CD4-positive, alpha-beta T cell (primary cell): ENCODE measurements around the gene SSBP3. TPM values are rescaled to one million over a fixed set of nuclear protein-coding genes. Genes with fewer than 3 reads are reported as not detected.

ENCODE experiments used
- ATAC-seq: fragments of 200-7000 bp; cut with Tn5 transposase; one replicate; pipeline ENCODE4 v1.10.0; 2022; ENCODE audit warnings: mild to moderate bottlenecking; ENCODE audit not compliant: poor library complexity
- CTCF ChIA-PET: fragments of 350-600 bp; sonication (Branson Sonifier 250); formaldehyde crosslinking; loops from one replicate; lab custom pipeline; 2021; ENCODE audit warnings: antibody characterized with exemption, inconsistent platforms; lab: Charles Lee
- POLR2A ChIA-PET: fragments of 350-600 bp; sonication (Branson Sonifier 250); formaldehyde crosslinking; loops from one replicate; lab custom pipeline; 2021; ENCODE audit warnings: antibody characterized with exemption, inconsistent platforms; lab: Charles Lee
- DNase-seq, 14 experiments: peaks; one replicate each; pipeline ENCODE4 v3.0.0-alpha.2; 2013 to 2020; ENCODE audit warnings: mixed read lengths in 2 of 14
- H3K27ac ChIP-seq, 2 donors: one replicate each; pipeline versions ENCODE4 v1.5.1 to v1.7.0; 2013; ENCODE audit warnings: low read length in 2 of 2, low read depth in 1 of 2, mild to moderate bottlenecking in 1 of 2
- H3K27me3 ChIP-seq, 2 experiments: 1 replicate in 1 of 2; 2 replicates in 1 of 2; pipeline versions ENCODE4 v1.6.1 to v1.7.0; 2013; ENCODE audit warnings: low read length in 2 of 2, control low read depth in 1 of 2, mild to moderate bottlenecking in 1 of 2, moderate library complexity in 1 of 2; ENCODE audit not compliant: insufficient read depth in 2 of 2, control insufficient read depth in 1 of 2
- H3K36me3 ChIP-seq: one replicate; pipeline ENCODE4 v1.6.1; 2013; ENCODE audit warnings: low read length, control low read depth; ENCODE audit not compliant: insufficient read depth
- H3K4me1 ChIP-seq: one replicate; pipeline ENCODE4 v1.6.1; 2013; ENCODE audit warnings: low read length, control low read depth; ENCODE audit not compliant: insufficient read depth
- H3K4me3 ChIP-seq: one replicate; pipeline ENCODE4 v1.5.1; 2013; ENCODE audit warnings: mild to moderate bottlenecking, low read length, moderate library complexity
- H3K9me3 ChIP-seq, 2 experiments: 1 replicate in 1 of 2; 2 replicates in 1 of 2; pipeline versions ENCODE4 v1.6.1 to v1.7.0; 2013; ENCODE audit warnings: low read length in 2 of 2, mild to moderate bottlenecking in 2 of 2, control low read depth in 1 of 2, moderate library complexity in 1 of 2; ENCODE audit not compliant: control insufficient read depth in 1 of 2, insufficient read depth in 1 of 2
- H3K27ac Mint-ChIP-seq: one replicate; pipeline ENCODE4 v1.8.0; 2020; ENCODE audit warnings: mixed read lengths
- H3K27me3 Mint-ChIP-seq: one replicate; pipeline ENCODE4 v1.8.0; 2021; ENCODE audit warnings: mixed read lengths
- H3K36me3 Mint-ChIP-seq: one replicate; pipeline ENCODE4 v1.8.0; 2021; ENCODE audit warnings: low read depth, mixed read lengths
- H3K4me1 Mint-ChIP-seq: one replicate; pipeline ENCODE4 v1.8.0; 2021; ENCODE audit warnings: low read depth, mixed read lengths
- H3K4me3 Mint-ChIP-seq: one replicate; pipeline ENCODE4 v1.8.0; 2020; ENCODE audit warnings: mild to moderate bottlenecking, mixed read lengths
- H3K9me3 Mint-ChIP-seq: one replicate; pipeline ENCODE4 v1.8.0; 2020; ENCODE audit warnings: mixed read lengths
- intact Hi-C, 2 experiments: fragments of 100-400 bp; cut with DNase I in 1 of 2; cut with micrococcal nuclease in 1 of 2; formaldehyde crosslinking; loops; one replicate each; pipeline versions ENCODE4 v1.15.1 to v1.9.0; 2023 to 2025; cut with DNase I, micrococcal nuclease
- total RNA-seq, 174 experiments: library from RNA in 2 of 174; stranded (reverse) in 2 of 174; gene quantifications; one replicate each; pipeline ENCODE4 v1.2.3 and lab custom pipeline; 2021 to 2026
- TF ChIP-seq, protein P1 (sequence below): fragments of 200-600 bp; IDR thresholded peaks from one replicate; pipeline ENCODE4 v1.8.0; 2022; ENCODE audit warnings: antibody characterized with exemption, mild to moderate bottlenecking

SSBP3 gene
- total RNA-seq, 2 experiments from 2014 or later, result 50.6 to 52.4 TPM

DNA sequence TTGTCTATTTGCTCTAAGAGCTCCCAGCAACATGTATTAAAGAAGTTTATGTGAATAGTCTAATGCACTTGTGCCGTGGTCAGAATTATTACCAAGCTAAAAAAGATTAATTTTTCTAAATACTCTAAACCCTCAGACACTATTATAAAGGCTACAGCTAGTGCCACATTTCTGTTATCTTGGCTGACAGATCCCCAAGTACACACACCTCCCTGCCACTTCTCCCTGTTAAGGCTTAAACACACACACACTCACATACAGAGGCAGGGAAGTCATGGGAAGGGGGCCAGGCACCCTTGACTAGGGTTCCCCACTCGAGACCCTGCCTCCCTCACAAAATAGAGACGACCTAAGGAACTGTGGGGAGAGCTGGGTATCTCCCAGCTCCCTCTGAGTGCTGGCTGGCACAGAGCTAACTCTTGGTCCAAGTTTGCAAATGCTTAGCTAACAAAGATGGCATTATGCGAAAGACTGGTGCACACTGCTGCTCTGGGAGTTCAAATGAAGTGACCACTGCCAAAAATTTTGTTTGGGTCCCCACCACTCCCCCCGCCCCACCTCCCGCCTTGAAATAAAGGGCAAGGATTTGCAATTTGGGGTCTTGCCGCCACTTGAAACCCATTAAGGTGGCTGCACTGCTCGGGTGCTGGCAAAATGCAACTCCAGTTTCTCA, 9.8 kb downstream of the SSBP3 start:
- H3K9me3 ChIP-seq, result no peaks in the 10 kb centered on the region
- Mint-ChIP-seq H3K9me3 (no peaks in the 10 kb centered on the region), H3K36me3 (peaks cover 92% of the 10 kb centered on the region), H3K4me3 (no peak overlapping the region), H3K4me1 (peaks cover 56% of the 10 kb centered on the region), H3K27ac (no peak overlapping the region), H3K27me3 (no peaks in the 10 kb centered on the region)
- H3K4me3 ChIP-seq, result no peak overlapping the region
- no peak for DNase-seq
- CTCF ChIA-PET, result interaction anchor here (1.3 kb wide), 1 partner anchor 93 kb away, joined by 3 read pairs; no protein-coding TSS in a partner anchor
- H3K36me3 ChIP-seq, result peaks cover 83% of the 10 kb centered on the region
- no peaks in the 10 kb centered on the region for H3K27me3 ChIP-seq
- ATAC-seq, result no peak
- intact Hi-C loops, result no loop called here
- TF ChIP-seq, protein P1, sequence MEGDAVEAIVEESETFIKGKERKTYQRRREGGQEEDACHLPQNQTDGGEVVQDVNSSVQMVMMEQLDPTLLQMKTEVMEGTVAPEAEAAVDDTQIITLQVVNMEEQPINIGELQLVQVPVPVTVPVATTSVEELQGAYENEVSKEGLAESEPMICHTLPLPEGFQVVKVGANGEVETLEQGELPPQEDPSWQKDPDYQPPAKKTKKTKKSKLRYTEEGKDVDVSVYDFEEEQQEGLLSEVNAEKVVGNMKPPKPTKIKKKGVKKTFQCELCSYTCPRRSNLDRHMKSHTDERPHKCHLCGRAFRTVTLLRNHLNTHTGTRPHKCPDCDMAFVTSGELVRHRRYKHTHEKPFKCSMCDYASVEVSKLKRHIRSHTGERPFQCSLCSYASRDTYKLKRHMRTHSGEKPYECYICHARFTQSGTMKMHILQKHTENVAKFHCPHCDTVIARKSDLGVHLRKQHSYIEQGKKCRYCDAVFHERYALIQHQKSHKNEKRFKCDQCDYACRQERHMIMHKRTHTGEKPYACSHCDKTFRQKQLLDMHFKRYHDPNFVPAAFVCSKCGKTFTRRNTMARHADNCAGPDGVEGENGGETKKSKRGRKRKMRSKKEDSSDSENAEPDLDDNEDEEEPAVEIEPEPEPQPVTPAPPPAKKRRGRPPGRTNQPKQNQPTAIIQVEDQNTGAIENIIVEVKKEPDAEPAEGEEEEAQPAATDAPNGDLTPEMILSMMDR, result no peak
- peaks cover 18% of the 10 kb centered on the region for H3K4me1 ChIP-seq
- no peak overlapping the region for H3K27ac ChIP-seq
- POLR2A ChIA-PET, result interaction anchor here (0.8 to 1.4 kb wide), 3 partner anchors 11 to 196 kb away, joined by 3 to 5 read pairs (median 3); partner anchors contain the start of genes CYB5RL and MRPL37

DNA sequence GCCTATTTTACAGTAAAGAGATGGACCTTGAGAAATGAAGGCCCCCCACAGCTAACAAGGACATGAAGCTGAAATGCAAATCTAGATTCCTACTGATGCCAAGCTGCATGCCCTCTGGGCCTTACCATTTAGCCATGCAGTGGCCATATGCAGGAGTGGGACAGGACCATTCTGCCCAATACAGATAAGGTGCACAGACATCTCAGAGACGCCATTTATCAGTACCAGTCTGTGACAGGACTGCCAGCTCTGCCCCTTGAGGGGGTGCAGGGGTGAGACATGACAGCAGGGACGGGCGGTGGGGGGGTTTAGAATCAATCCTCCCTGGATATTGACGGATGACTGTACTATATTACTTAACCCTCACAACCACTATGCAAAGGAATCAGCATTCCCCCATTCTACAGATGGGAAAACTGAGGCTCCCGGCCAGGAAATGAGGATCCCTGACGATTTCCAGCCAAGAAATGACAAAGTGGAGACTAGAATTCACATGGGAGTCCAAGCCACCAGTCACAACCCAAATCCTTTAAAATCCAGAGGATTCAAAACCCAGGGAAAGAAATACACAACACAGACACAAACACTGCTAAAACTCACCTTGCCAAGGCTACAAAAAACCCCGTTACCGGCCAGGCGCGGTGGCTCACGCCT, 10.8 kb downstream of the SSBP3 start:
- no peak overlapping the region for H3K27ac Mint-ChIP-seq
- H3K36me3 ChIP-seq, result peaks cover 80% of the 10 kb centered on the region

DNA sequence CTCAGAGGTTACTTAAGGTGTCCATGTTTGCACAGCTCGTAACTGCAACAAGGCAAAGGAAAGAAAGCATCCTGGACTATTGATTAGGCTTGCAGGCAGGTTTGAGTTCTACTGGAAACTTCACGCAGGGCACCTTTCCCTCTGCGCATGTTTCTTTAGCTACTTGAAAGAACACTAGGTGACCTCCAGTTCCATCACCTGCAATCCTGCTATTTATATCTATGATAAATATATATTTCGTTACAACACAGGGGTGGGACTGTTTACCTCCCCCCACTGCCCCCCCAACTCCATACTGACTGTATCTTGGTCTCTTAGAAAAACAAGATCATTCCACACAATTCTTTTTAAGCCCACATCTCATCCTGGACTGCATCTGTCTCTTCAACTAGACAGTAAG, 12.1 kb downstream of the SSBP3 start:
- Histone ChIP-seq H3K4me3 (no peak overlapping the region), H3K4me1 (peaks cover 10% of the 10 kb centered on the region), H3K36me3 (peaks cover 72% of the 10 kb centered on the region), H3K27me3 (no peaks in the 10 kb centered on the region), H3K9me3 (no peaks in the 10 kb centered on the region), H3K27ac (no peak overlapping the region)
- TF ChIP-seq, protein P1, result no peak
- no peaks in the 10 kb centered on the region for H3K27me3 Mint-ChIP-seq
- no peak overlapping the region for H3K27ac Mint-ChIP-seq
- H3K9me3 Mint-ChIP-seq, result no peaks in the 10 kb centered on the region
- H3K36me3 Mint-ChIP-seq, result peaks cover 85% of the 10 kb centered on the region
- H3K4me3 Mint-ChIP-seq, result no peak overlapping the region
- ChIA-PET POLR2A (no interaction called here), CTCF (interaction anchor here (0.7 to 1.1 kb wide), 4 partner anchors 25 to 95 kb away, joined by 3 to 4 read pairs (median 4); no protein-coding TSS in a partner anchor)
- DNase-seq (no peak), ATAC-seq (no peak)
- H3K4me1 Mint-ChIP-seq, result peaks cover 43% of the 10 kb centered on the region
- intact Hi-C loops, result no loop called here

More for the DNA sequence above, 10.8 kb downstream of the SSBP3 start:
- Histone ChIP-seq H3K27ac (no peak overlapping the region), H3K4me1 (peaks cover 12% of the 10 kb centered on the region), H3K4me3 (no peak overlapping the region), H3K9me3 (no peaks in the 10 kb centered on the region), H3K27me3 (no peaks in the 10 kb centered on the region)
- intact Hi-C loops, result no loop called here
- ATAC-seq (no peak), DNase-seq (no peak)
- H3K4me3 Mint-ChIP-seq, result no peak overlapping the region
- H3K4me1 Mint-ChIP-seq, result peaks cover 47% of the 10 kb centered on the region
- POLR2A ChIA-PET, result no interaction called here
- no peaks in the 10 kb centered on the region for H3K9me3 Mint-ChIP-seq
- TF ChIP-seq, protein P1, result no peak
- H3K27me3 Mint-ChIP-seq, result no peaks in the 10 kb centered on the region
- CTCF ChIA-PET, result no interaction called here
- peaks cover 90% of the 10 kb centered on the region for H3K36me3 Mint-ChIP-seq
